NT2/D1 (cell line): ENCODE results near the gene NKAIN2.

Source experiments
- YY1 ChIP-seq: IDR thresholded peaks from 2 replicates; pipeline ENCODE4 v1.6.1; 2011; ENCODE audit not compliant: insufficient read length, insufficient read depth
- ZNF274 ChIP-seq: IDR thresholded peaks from 2 replicates; pipeline ENCODE4 v1.6.1; 2011; ENCODE audit warnings: mild to moderate bottlenecking, low read depth, low read length

DNA sequence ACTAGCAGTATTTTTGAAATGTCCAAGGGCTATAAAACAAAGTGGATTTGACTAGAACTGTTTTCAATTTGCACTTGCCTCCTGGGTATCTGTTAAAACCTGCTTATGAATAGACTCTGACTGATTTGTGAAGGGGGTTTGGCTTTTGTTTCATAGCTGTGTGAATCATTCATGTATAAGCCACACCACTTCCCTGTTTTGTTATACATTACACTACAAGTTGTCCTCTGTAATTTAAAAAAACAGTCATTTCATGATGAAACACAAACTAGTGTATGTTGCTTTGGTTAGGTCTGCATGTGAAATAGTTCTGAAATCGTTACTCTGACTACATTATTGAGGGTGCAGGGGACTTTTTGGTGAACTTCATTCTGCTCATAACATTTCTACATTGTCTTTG is 121.7 kb downstream of the NKAIN2 start:
- TF ChIP-seq YY1 (no peak), ZNF274 (no peak)
